Retinal pigment epithelial cell (primary cell): Measurements from ENCODE around the gene ASF1A.

Experiments used
- DNase-seq: peaks from one replicate; pipeline ENCODE4 v3.0.0-alpha.2; 2010; ENCODE audit warnings: low read depth
- H3K4me3 ChIP-seq: 2 replicates; pipeline ENCODE4 v1.5.1; 2011; ENCODE audit warnings: mild to moderate bottlenecking, low read length, control low read depth, moderate library complexity
- CTCF ChIP-seq: conservative IDR thresholded peaks from 2 replicates; pipeline ENCODE4 v1.5.1; 2011; ENCODE audit warnings: low read depth, low read length, control low read depth, inconsistent platforms

Gene ASF1A

GRCh38 chr6:118897386-118897785 lies 3.4 kb downstream of the ASF1A start:
- H3K4me3 ChIP-seq = no peak overlapping the region
- no peak for TF ChIP-seq CTCF
- no peak for DNase-seq

GRCh38 chr6:118899948-118900347 lies 6.0 kb downstream of the ASF1A start:
- no peak for TF ChIP-seq CTCF
- DNase-seq = no peak
- H3K4me3 ChIP-seq = no peak overlapping the region

GRCh38 chr6:118902726-118903125 lies 8.8 kb downstream of the ASF1A start:
- DNase-seq = no peak
- no peak for TF ChIP-seq CTCF
- no peak overlapping the region for H3K4me3 ChIP-seq

- TF ChIP-seq CTCF = no peak
- H3K4me3 ChIP-seq = no peak overlapping the region
These were observed 9.2 kb downstream of the ASF1A start for GRCh38 chr6:118903138-118903537.

GRCh38 chr6:118903691-118904090 lies 9.7 kb downstream of the ASF1A start:
- TF ChIP-seq CTCF = no peak
- no peak overlapping the region for H3K4me3 ChIP-seq
- no peak for DNase-seq

More at GRCh38 chr6:118903138-118903537, 9.2 kb downstream of the ASF1A start:
- DNase-seq = no peak

- no peak overlapping the region for H3K4me3 ChIP-seq
These were observed 11.1 kb downstream of the ASF1A start for GRCh38 chr6:118905084-118905483.

More at GRCh38 chr6:118905084-118905483, 11.1 kb downstream of the ASF1A start:
- TF ChIP-seq CTCF = no peak
- no peak for DNase-seq
